IPS DF 19.7 (cell line): ENCODE data around the gene PCSK7.

ENCODE experiments used
- DNase-seq: peaks from one replicate; pipeline ENCODE4 v3.0.0-alpha.2; 2013; ENCODE audit warnings: low read depth, low spot score

Gene PCSK7

GRCh38 chr11:117160826-117161225, 71.0 kb downstream of the PCSK7 start:
- no peak for DNase-seq

- no peak for DNase-seq
Measured at GRCh38 chr11:117159892-117160291, 72.0 kb downstream of the PCSK7 start.

GRCh38 chr11:117157507-117157906, 74.4 kb downstream of the PCSK7 start:
- no peak for DNase-seq

- no peak for DNase-seq
Measured at GRCh38 chr11:117154468-117154867, 77.4 kb downstream of the PCSK7 start.
